GM18870 (cell line): ENCODE data around the gene RIC1.
"Not testable (repeated sequence)": the region's sequence is repeated elsewhere in the genome, so short reads cannot be mapped to it uniquely, and the experiment has no call there.

Source experiments
- ATAC-seq: cut with Tn5 transposase; IDR thresholded peaks from one replicate; pipeline ENCODE4 v1.9.1; 2021; ENCODE audit warnings: moderate library complexity; ENCODE audit not compliant: unreplicated experiment

RIC1 gene

DNA sequence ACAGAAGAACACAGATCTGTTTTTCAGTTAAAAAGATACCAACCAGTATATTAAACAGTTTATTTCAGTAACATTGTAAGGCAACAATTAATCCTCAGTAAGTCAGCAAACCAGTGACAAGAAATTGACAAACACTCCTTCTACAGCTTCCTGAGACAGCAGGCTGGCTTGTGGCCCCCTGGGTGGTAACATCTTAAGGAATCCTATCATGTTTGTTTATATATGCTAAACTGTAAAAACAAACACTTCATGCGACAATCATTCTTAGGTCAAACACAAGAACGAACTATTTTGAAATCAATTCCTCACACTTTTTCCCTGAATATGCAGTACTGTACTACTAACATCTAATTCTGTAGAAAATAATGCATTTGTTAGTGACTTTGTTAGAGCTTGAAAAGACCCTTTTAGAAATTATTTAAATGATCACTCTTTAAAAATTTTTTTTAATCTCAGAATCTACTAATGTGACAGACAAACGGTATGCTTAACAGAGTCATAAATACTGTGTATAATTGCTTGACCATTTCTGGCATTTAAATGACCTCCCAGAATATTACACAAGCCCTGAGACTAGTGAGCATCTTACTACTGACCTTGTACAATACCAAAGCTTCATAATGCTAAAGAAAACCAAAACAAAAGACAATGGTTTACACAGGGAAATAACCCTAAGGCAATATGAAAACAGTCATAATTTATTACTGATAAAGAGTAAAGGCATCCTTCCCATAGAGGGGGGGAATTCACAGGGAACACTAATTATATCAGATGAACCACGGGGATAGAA, 155.8 kb downstream of the RIC1 start:
- no peak for ATAC-seq

GRCh38 chr9:5786370-5787127, 157.6 kb downstream of the RIC1 start:
- ATAC-seq = no peak

GRCh38 chr9:5787220-5787619, 158.3 kb downstream of the RIC1 start:
- ATAC-seq = no peak

DNA sequence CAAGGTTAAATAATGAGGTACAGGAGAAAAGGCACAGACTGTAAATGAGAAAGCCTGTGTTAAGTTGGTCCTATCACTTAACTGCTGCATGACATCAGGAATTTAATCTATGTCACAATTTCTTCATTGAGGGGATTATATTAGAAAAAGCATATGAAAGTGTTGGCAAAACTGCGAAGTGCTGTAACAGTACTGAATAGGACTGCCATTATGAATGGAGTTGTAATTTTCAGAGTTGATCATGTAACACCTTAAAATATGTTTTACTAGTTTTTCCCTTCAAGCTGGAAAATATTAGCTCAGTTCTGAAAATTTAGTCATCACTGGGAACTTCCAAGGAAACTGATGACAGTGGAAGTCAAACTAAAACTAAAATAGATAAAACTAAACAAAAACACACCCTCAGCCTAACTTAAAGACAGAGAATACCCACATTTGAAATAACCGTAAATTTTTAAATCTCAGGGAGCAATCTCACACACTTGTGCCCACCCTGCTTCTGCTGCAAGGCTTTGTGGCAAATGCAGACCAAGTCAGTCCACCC, 158.9 kb downstream of the RIC1 start:
- no peak for ATAC-seq

- no peak for ATAC-seq
Measured at GRCh38 chr9:5789489-5789888, 160.6 kb downstream of the RIC1 start.

DNA sequence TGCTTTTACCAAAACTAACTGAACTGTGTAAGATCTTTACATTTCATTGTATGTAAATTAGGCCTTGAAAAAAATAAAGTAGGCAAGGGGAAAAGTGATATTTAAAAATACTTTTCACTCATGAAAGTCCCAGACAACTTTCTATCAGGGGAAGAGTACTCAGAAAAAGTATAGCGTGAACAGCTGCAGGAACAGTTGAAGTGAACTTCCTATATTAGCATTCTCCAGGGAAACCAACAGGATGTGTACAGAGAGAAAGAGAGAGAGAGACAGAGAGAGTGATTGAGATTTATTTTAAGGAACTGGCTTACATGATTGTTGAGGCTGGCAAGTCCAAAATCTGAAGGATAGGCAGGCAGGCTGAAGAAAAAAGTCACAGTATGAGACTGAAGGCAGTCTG, 162.0 kb downstream of the RIC1 start:
- ATAC-seq = no peak

GRCh38 chr9:5791870-5792269, 163.0 kb downstream of the RIC1 start:
- ATAC-seq = no peak

- ATAC-seq = no peak
Measured at GRCh38 chr9:5793812-5794211, 164.9 kb downstream of the RIC1 start.

- ATAC-seq = no peak
Measured at GRCh38 chr9:5796298-5796697, 167.4 kb downstream of the RIC1 start.

- ATAC-seq = no peak
Measured at GRCh38 chr9:5798581-5798980, 169.7 kb downstream of the RIC1 start.

DNA sequence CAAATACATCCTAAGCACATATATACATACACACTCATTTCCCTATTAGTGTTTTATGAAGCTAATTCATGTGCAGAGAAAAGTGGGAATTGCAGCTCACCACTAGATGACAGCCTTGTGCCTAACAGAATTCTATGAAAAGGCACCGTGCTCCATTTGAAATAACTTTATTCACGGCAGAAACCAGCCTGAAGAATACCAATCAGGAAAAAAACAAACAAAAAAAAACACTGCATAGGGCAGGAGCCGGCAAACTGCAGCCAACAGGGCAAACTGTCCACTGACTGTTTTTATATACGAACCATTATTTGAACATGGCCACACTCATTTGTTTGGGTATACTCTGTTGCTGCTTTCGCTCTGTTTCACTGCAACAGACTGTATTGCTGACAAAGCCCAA, 170.4 kb downstream of the RIC1 start:
- ATAC-seq = no peak

- not testable (repeated sequence) for ATAC-seq
Measured at GRCh38 chr9:5800378-5800777, 171.5 kb downstream of the RIC1 start.

DNA sequence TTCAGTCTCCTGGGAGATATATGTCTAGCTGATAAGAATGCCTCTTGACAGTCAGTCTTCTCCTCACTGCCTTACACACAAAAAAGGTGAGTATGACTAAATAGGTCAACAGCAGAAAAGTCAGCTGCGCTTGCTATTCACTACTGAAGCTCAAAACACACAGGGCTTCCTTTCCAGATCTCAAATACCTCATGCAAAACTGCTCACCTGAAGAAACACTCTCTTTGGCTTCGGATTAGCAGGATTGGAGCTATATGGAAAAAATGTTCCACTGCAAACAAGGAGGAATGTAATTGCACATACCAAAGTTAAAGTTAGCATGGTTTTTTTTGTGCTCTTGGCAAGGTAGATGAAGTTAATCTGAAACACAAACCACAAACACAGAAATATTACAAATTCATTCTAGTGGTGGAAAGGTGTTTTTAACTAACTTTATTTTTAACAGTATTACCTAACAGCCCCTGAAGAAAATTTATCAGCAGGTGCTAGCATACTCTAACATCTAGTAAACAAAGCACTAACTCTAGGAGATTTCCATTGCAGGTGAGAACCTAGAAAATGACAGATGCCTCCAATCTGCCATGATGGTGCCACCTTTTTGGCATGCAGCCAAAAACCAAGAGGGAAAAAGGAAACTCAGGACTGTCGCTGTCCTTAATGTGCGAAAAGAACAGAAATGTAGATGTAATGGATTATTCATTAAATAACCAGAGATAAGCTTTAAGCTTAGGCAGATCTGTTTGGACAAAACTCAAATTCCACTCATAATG, 172.2 kb downstream of the RIC1 start:
- ATAC-seq = no peak

GRCh38 chr9:5801739-5802113, 172.8 kb downstream of the RIC1 start:
- no peak for ATAC-seq

DNA sequence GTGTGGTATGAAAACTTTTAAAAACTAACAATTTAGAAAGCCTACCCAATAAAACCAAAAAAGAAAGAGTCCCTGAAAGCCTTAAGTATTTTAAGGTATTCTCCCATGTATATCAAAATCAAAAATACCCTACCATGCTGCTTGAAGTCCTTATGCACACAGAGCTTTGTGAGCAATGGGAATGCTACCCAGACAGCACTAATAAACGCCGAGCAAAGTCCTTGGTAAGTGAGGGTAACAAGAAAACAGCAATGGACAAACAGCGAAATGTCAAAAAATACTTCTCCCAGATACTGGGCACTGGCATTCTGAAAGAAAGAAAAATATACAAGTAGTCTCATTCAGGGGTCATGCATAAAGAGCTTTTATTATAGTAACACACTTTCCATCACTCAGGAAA, 176.6 kb downstream of the RIC1 start:
- no peak for ATAC-seq

GRCh38 chr9:5811751-5812150, 182.8 kb downstream of the RIC1 start:
- ATAC-seq = no peak

GRCh38 chr9:5813824-5814223, 184.9 kb downstream of the RIC1 start:
- ATAC-seq = no peak

GRCh38 chr9:5815461-5815860, 186.6 kb downstream of the RIC1 start:
- ATAC-seq = no peak

DNA sequence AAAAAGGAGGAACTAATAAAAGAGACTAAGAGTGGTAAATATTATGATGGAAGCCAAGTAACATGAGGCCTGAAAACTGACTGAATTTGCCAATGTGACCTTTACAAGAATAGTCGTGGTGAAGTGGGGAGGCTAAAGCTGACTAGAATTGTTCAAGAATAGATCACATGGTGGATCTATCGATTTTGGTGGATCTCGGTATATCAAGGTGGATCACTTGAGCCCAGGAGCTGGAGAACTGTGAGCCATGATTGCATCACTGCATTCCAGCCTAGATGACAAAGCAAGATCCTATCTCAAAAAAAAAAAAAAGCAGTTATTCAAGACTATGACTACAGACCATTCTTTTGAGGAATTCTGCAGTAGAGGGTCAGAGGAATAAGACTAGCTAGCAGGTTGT, 189.0 kb downstream of the RIC1 start:
- ATAC-seq = no peak

- ATAC-seq = no peak
Measured at GRCh38 chr9:5818424-5819142, 189.7 kb downstream of the RIC1 start.

GRCh38 chr9:5819174-5819573, 190.3 kb downstream of the RIC1 start:
- no peak for ATAC-seq
